ENCODE data around the gene CCDC122.

DNA sequence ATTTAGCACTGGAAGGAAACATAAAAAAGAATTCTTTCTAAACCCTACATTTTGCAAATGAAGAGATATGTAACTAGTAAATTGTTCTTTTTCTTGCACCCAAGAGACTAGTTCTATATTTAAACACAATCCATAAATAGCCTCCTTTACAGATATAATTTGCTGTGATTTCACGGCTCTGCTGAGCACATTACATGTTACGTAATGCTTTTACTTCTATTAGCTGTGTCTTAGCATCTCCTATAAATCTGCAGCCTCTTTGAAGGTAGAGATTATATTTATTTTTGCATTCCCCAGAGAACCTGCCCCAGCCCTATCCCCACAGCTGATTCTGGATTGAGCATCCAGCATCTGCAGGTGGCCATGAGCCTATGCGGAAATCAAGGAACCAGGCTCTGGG lies 32.3 kb upstream of the CCDC122 start:
- TF ChIP-seq, protein P1, sequence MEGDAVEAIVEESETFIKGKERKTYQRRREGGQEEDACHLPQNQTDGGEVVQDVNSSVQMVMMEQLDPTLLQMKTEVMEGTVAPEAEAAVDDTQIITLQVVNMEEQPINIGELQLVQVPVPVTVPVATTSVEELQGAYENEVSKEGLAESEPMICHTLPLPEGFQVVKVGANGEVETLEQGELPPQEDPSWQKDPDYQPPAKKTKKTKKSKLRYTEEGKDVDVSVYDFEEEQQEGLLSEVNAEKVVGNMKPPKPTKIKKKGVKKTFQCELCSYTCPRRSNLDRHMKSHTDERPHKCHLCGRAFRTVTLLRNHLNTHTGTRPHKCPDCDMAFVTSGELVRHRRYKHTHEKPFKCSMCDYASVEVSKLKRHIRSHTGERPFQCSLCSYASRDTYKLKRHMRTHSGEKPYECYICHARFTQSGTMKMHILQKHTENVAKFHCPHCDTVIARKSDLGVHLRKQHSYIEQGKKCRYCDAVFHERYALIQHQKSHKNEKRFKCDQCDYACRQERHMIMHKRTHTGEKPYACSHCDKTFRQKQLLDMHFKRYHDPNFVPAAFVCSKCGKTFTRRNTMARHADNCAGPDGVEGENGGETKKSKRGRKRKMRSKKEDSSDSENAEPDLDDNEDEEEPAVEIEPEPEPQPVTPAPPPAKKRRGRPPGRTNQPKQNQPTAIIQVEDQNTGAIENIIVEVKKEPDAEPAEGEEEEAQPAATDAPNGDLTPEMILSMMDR (IDR thresholded peaks at IDR 0.05), result no peak
- TF ChIP-seq POLR2A (IDR thresholded peaks at IDR 0.05), result no peak
